B cell (primary cell): ENCODE results near the gene SPEM3. TPM values are rescaled to one million over a fixed set of nuclear protein-coding genes. Genes with fewer than 3 reads are reported as not detected.

ENCODE experiments used
- ATAC-seq: fragments of 200-7000 bp; cut with Tn5 transposase; one replicate; pipeline ENCODE4 v1.10.0; 2021; ENCODE audit warnings: low read depth, mild to moderate bottlenecking, moderate number of reproducible peaks, moderate library complexity
- CTCF ChIA-PET: fragments of 350-600 bp; sonication (Branson Sonifier 250); formaldehyde crosslinking; loops from one replicate; lab custom pipeline; 2021; ENCODE audit warnings: antibody characterized with exemption, inconsistent platforms; lab: Charles Lee
- POLR2A ChIA-PET: fragments of 350-600 bp; sonication (Branson Sonifier 250); formaldehyde crosslinking; loops from one replicate; lab custom pipeline; 2021; ENCODE audit warnings: antibody characterized with exemption; lab: Charles Lee
- DNase-seq: peaks from one replicate; pipeline ENCODE4 v3.0.0; 2013
- H2AFZ ChIP-seq: 2 replicates; pipeline ENCODE4 v1.6.1; 2012; ENCODE audit warnings: mild to moderate bottlenecking, low read depth, low read length; ENCODE audit not compliant: insufficient read depth, poor library complexity, severe bottlenecking
- H3K27ac ChIP-seq, 2 donors: 1 replicate in 1 of 2; 2 replicates in 1 of 2; pipeline ENCODE4 v1.5.1; 2012 to 2013; ENCODE audit warnings: low read length in 2 of 2, mild to moderate bottlenecking in 2 of 2, moderate library complexity in 1 of 2
- H3K27me3 ChIP-seq, 4 experiments: fragments of 200-600 bp in 1 of 4; sonication (generic) in 1 of 4; replicated peaks in 1 of 4; 1 replicate in 2 of 4; 2 replicates in 2 of 4; pipeline versions ENCODE4 v1.6.1 to v1.7.0; 2013 to 2016; ENCODE audit warnings: low read length in 3 of 4, mild to moderate bottlenecking in 2 of 4, mixed read lengths in 1 of 4, moderate library complexity in 1 of 4; ENCODE audit not compliant: insufficient read depth in 4 of 4, control insufficient read depth in 3 of 4; ENCODE audit errors: control extremely low read depth in 1 of 4
- H3K36me3 ChIP-seq, 2 experiments: replicated peaks in 1 of 2; 1 replicate in 1 of 2; 2 replicates in 1 of 2; pipeline versions ENCODE4 v1.6.1 to v1.7.1; 2013; ENCODE audit warnings: low read length in 1 of 2; ENCODE audit not compliant: insufficient read depth in 2 of 2, control insufficient read depth in 1 of 2; ENCODE audit errors: control extremely low read depth in 1 of 2, extremely low read depth in 1 of 2
- H3K4me1 ChIP-seq, 2 donors: fragments of 200-600 bp in 1 of 2; sonication (generic) in 1 of 2; 1 replicate in 1 of 2; 2 replicates in 1 of 2; pipeline versions ENCODE4 v1.5.1 to v1.6.1; 2013 to 2017; ENCODE audit warnings: low read length in 2 of 2; ENCODE audit not compliant: control insufficient read depth in 2 of 2, insufficient read depth in 2 of 2
- H3K4me2 ChIP-seq: replicated peaks from 2 replicates; pipeline ENCODE3; 2012; ENCODE audit warnings: mild to moderate bottlenecking, low read depth, low read length; ENCODE audit not compliant: poor library complexity, severe bottlenecking
- H3K4me3 ChIP-seq, 5 experiments: fragments of 200-600 bp in 1 of 5; sonication (generic) in 1 of 5; 1 replicate in 3 of 5; 2 replicates in 2 of 5; pipeline versions ENCODE4 v1.5.1 to v1.7.0; 2011 to 2016; ENCODE audit warnings: low read length in 4 of 5, mild to moderate bottlenecking in 4 of 5, low read depth in 2 of 5, control low read depth in 1 of 5, moderate library complexity in 1 of 5; ENCODE audit not compliant: insufficient read depth in 1 of 5; ENCODE audit errors: control extremely low read depth in 1 of 5, extremely low read depth in 1 of 5
- H3K79me2 ChIP-seq: fragments of 200-600 bp; sonication (generic); one replicate; pipeline ENCODE4 v1.6.0; 2016; ENCODE audit warnings: low read length; ENCODE audit not compliant: control insufficient read depth, insufficient read depth
- H3K9ac ChIP-seq: fragments of 200-600 bp; sonication (generic); 2 replicates; pipeline ENCODE4 v1.6.1; 2017; ENCODE audit warnings: mild to moderate bottlenecking, low read length, moderate library complexity
- H3K9me3 ChIP-seq, 3 donors: one replicate each; pipeline versions ENCODE4 v1.6.1 to v1.7.1; 2013; ENCODE audit warnings: low read length in 2 of 3; ENCODE audit not compliant: control insufficient read depth in 2 of 3, insufficient read depth in 1 of 3; ENCODE audit errors: control extremely low read depth in 1 of 3
- H4K20me1 ChIP-seq: 2 replicates; pipeline ENCODE4 v1.6.0; 2012; ENCODE audit warnings: mild to moderate bottlenecking, low read length; ENCODE audit not compliant: insufficient read depth, control insufficient read depth, poor library complexity, severe bottlenecking
- H3K27ac Mint-ChIP-seq: one replicate; pipeline ENCODE4 v1.8.0; 2021; ENCODE audit warnings: mixed read lengths
- H3K27me3 Mint-ChIP-seq: one replicate; pipeline ENCODE4 v1.8.0; 2021; ENCODE audit warnings: mixed read lengths
- H3K4me1 Mint-ChIP-seq: one replicate; pipeline ENCODE4 v1.8.0; 2021; ENCODE audit warnings: mixed read lengths
- H3K4me3 Mint-ChIP-seq: one replicate; pipeline ENCODE4 v1.8.0; 2021; ENCODE audit warnings: mixed read lengths
- H3K9me3 Mint-ChIP-seq: one replicate; pipeline ENCODE4 v1.8.0; 2022; ENCODE audit warnings: mixed read lengths; ENCODE audit not compliant: insufficient read depth
- CTCF ChIP-seq: fragments of 200-600 bp; IDR thresholded peaks from one replicate; pipeline ENCODE4 v1.8.0; 2022; ENCODE audit warnings: antibody characterized with exemption, mild to moderate bottlenecking
- EZH2 ChIP-seq: IDR thresholded peaks from 2 replicates; pipeline ENCODE4 v1.6.1; 2012; ENCODE audit warnings: borderline replicate concordance, low read depth, mild to moderate bottlenecking, moderate library complexity, low read length; ENCODE audit not compliant: insufficient read depth, poor library complexity, severe bottlenecking
- WGBS: methylation state at CpG from one replicate; pipeline ENCODE4 v1.1.5; 2013; ENCODE audit warnings: missing lambda C conversion rate; ENCODE audit not compliant: insufficient coverage; 5-methylcytosine and 5-hydroxymethylcytosine counted together
- intact Hi-C: fragments of 100-400 bp; cut with micrococcal nuclease; formaldehyde crosslinking; loops from one replicate; pipeline ENCODE4 v1.10.0; 2022
- polyA plus RNA-seq: library from polyadenylated mRNA; depleted of rRNA; stranded (reverse); fragments of >200 nt; gene quantifications from 2 replicates; pipeline ENCODE4 v1.2.3, GENCODE V29; 2012
- total RNA-seq, 2 donors: library from RNA; stranded (reverse); fragments of 120-200 nt in 1 of 2; gene quantifications; 1 replicate in 1 of 2; 2 replicates in 1 of 2; pipeline versions ENCODE4 v1.2.3 to v1.2.4, GENCODE V29; 2013 to 2022

The SPEM3 gene
- total and polyA plus RNA-seq, 2 donors (not counting 1 experiment from before 2014, with no cell fraction given), result not detected

- H3K4me3 ChIP-seq, result no peak overlapping the region
- CTCF ChIA-PET, result interaction anchor here (0.7 kb wide), 1 partner anchor 19 kb away, joined by 3 read pairs; no protein-coding TSS in a partner anchor
- intact Hi-C loops, result no loop called here
- Mint-ChIP-seq H3K4me3 (no peak overlapping the region), H3K27ac (peak overlapping the region; percentile 61), H3K4me1 (peaks cover 26% of the 10 kb centered on the region), H3K27me3 (no peaks in the 10 kb centered on the region), H3K9me3 (no peaks in the 10 kb centered on the region)
- no peak for ATAC-seq
- H3K79me2 ChIP-seq, result peaks cover 41% of the 10 kb centered on the region
- H3K27ac ChIP-seq, result no peak overlapping the region
- peaks cover 46% of the 10 kb centered on the region for H4K20me1 ChIP-seq
- POLR2A ChIA-PET, result no interaction called here
- peaks cover 0 to 28% of the 10 kb centered on the region in 2 experiments for H3K36me3 ChIP-seq
- peak overlapping the region; percentile 11 for H3K4me2 ChIP-seq
- H3K9ac ChIP-seq, result no peak overlapping the region
- H3K27me3 ChIP-seq, result no peaks in the 10 kb centered on the region
- H3K9me3 ChIP-seq, result no peaks in the 10 kb centered on the region
- DNase-seq, result no peak
- H2AFZ ChIP-seq, result no peak overlapping the region
- no peak for TF ChIP-seq EZH2
- no peak for TF ChIP-seq CTCF
- H3K4me1 ChIP-seq, result peaks cover 8 to 21% of the 10 kb centered on the region in 2 donors
- WGBS, result 89% methylated on average over 3 of the region's 3 CpGs
Measured at GRCh38 chr17:7467498-7467897, 38.8 kb downstream of the SPEM3 start.

GRCh38 chr17:7468290-7468689 is 39.6 kb downstream of the SPEM3 start:
- Mint-ChIP-seq H3K9me3 (no peaks in the 10 kb centered on the region), H3K4me3 (no peak overlapping the region), H3K27me3 (no peaks in the 10 kb centered on the region), H3K27ac (no peak overlapping the region), H3K4me1 (peaks cover 27% of the 10 kb centered on the region)
- ChIA-PET POLR2A (no interaction called here), CTCF (interaction anchor here (0.7 kb wide), 1 partner anchor 18 kb away, joined by 3 read pairs; no protein-coding TSS in a partner anchor)
- Histone ChIP-seq H3K27me3 (no peaks in the 10 kb centered on the region), H3K9me3 (no peaks in the 10 kb centered on the region), H3K9ac (no peak overlapping the region), H3K36me3 (peaks cover 0 to 23% of the 10 kb centered on the region in 2 experiments), H2AFZ (no peak overlapping the region), H3K79me2 (peaks cover 45% of the 10 kb centered on the region), H3K27ac (no peak overlapping the region), H3K4me1 (peaks cover 8 to 21% of the 10 kb centered on the region in 2 donors), H4K20me1 (peaks cover 51% of the 10 kb centered on the region), H3K4me2 (no peak overlapping the region), H3K4me3 (no peak overlapping the region)
- intact Hi-C loops, result no loop called here
- ATAC-seq (no peak), DNase-seq (no peak)
- 92% methylated on average over 9 of the region's 11 CpGs for WGBS
- TF ChIP-seq EZH2 (no peak), CTCF (no peak)
